B cell (primary cell): ENCODE data around the gene ADCY3. TPM values are rescaled to one million over a fixed set of nuclear protein-coding genes. Genes with fewer than 3 reads are reported as not detected.

Source experiments
- ATAC-seq: fragments of 200-7000 bp; cut with Tn5 transposase; one replicate; pipeline ENCODE4 v1.10.0; 2021; ENCODE audit warnings: low read depth, mild to moderate bottlenecking, moderate number of reproducible peaks, moderate library complexity
- CTCF ChIA-PET: fragments of 350-600 bp; sonication (Branson Sonifier 250); formaldehyde crosslinking; loops from one replicate; lab custom pipeline; 2021; ENCODE audit warnings: antibody characterized with exemption, inconsistent platforms; lab: Charles Lee
- POLR2A ChIA-PET: fragments of 350-600 bp; sonication (Branson Sonifier 250); formaldehyde crosslinking; loops from one replicate; lab custom pipeline; 2021; ENCODE audit warnings: antibody characterized with exemption; lab: Charles Lee
- DNase-seq: peaks from one replicate; pipeline ENCODE4 v3.0.0; 2013
- H2AFZ ChIP-seq: 2 replicates; pipeline ENCODE4 v1.6.1; 2012; ENCODE audit warnings: mild to moderate bottlenecking, low read depth, low read length; ENCODE audit not compliant: insufficient read depth, poor library complexity, severe bottlenecking
- H3K27ac ChIP-seq, 2 donors: 1 replicate in 1 of 2; 2 replicates in 1 of 2; pipeline ENCODE4 v1.5.1; 2012 to 2013; ENCODE audit warnings: low read length in 2 of 2, mild to moderate bottlenecking in 2 of 2, moderate library complexity in 1 of 2
- H3K27me3 ChIP-seq, 4 experiments: fragments of 200-600 bp in 1 of 4; sonication (generic) in 1 of 4; replicated peaks in 1 of 4; 1 replicate in 2 of 4; 2 replicates in 2 of 4; pipeline versions ENCODE4 v1.6.1 to v1.7.0; 2013 to 2016; ENCODE audit warnings: low read length in 3 of 4, mild to moderate bottlenecking in 2 of 4, mixed read lengths in 1 of 4, moderate library complexity in 1 of 4; ENCODE audit not compliant: insufficient read depth in 4 of 4, control insufficient read depth in 3 of 4; ENCODE audit errors: control extremely low read depth in 1 of 4
- H3K36me3 ChIP-seq, 2 experiments: replicated peaks in 1 of 2; 1 replicate in 1 of 2; 2 replicates in 1 of 2; pipeline versions ENCODE4 v1.6.1 to v1.7.1; 2013; ENCODE audit warnings: low read length in 1 of 2; ENCODE audit not compliant: insufficient read depth in 2 of 2, control insufficient read depth in 1 of 2; ENCODE audit errors: control extremely low read depth in 1 of 2, extremely low read depth in 1 of 2
- H3K4me1 ChIP-seq, 2 donors: fragments of 200-600 bp in 1 of 2; sonication (generic) in 1 of 2; 1 replicate in 1 of 2; 2 replicates in 1 of 2; pipeline versions ENCODE4 v1.5.1 to v1.6.1; 2013 to 2017; ENCODE audit warnings: low read length in 2 of 2; ENCODE audit not compliant: control insufficient read depth in 2 of 2, insufficient read depth in 2 of 2
- H3K4me2 ChIP-seq: replicated peaks from 2 replicates; pipeline ENCODE3; 2012; ENCODE audit warnings: mild to moderate bottlenecking, low read depth, low read length; ENCODE audit not compliant: poor library complexity, severe bottlenecking
- H3K4me3 ChIP-seq, 5 experiments: fragments of 200-600 bp in 1 of 5; sonication (generic) in 1 of 5; 1 replicate in 3 of 5; 2 replicates in 2 of 5; pipeline versions ENCODE4 v1.5.1 to v1.7.0; 2011 to 2016; ENCODE audit warnings: low read length in 4 of 5, mild to moderate bottlenecking in 4 of 5, low read depth in 2 of 5, control low read depth in 1 of 5, moderate library complexity in 1 of 5; ENCODE audit not compliant: insufficient read depth in 1 of 5; ENCODE audit errors: control extremely low read depth in 1 of 5, extremely low read depth in 1 of 5
- H3K79me2 ChIP-seq: fragments of 200-600 bp; sonication (generic); one replicate; pipeline ENCODE4 v1.6.0; 2016; ENCODE audit warnings: low read length; ENCODE audit not compliant: control insufficient read depth, insufficient read depth
- H3K9ac ChIP-seq: fragments of 200-600 bp; sonication (generic); 2 replicates; pipeline ENCODE4 v1.6.1; 2017; ENCODE audit warnings: mild to moderate bottlenecking, low read length, moderate library complexity
- H3K9me3 ChIP-seq, 3 donors: one replicate each; pipeline versions ENCODE4 v1.6.1 to v1.7.1; 2013; ENCODE audit warnings: low read length in 2 of 3; ENCODE audit not compliant: control insufficient read depth in 2 of 3, insufficient read depth in 1 of 3; ENCODE audit errors: control extremely low read depth in 1 of 3
- H4K20me1 ChIP-seq: 2 replicates; pipeline ENCODE4 v1.6.0; 2012; ENCODE audit warnings: mild to moderate bottlenecking, low read length; ENCODE audit not compliant: insufficient read depth, control insufficient read depth, poor library complexity, severe bottlenecking
- H3K27ac Mint-ChIP-seq: one replicate; pipeline ENCODE4 v1.8.0; 2021; ENCODE audit warnings: mixed read lengths
- H3K27me3 Mint-ChIP-seq: one replicate; pipeline ENCODE4 v1.8.0; 2021; ENCODE audit warnings: mixed read lengths
- H3K4me1 Mint-ChIP-seq: one replicate; pipeline ENCODE4 v1.8.0; 2021; ENCODE audit warnings: mixed read lengths
- H3K4me3 Mint-ChIP-seq: one replicate; pipeline ENCODE4 v1.8.0; 2021; ENCODE audit warnings: mixed read lengths
- H3K9me3 Mint-ChIP-seq: one replicate; pipeline ENCODE4 v1.8.0; 2022; ENCODE audit warnings: mixed read lengths; ENCODE audit not compliant: insufficient read depth
- EZH2 ChIP-seq: IDR thresholded peaks from 2 replicates; pipeline ENCODE4 v1.6.1; 2012; ENCODE audit warnings: borderline replicate concordance, low read depth, mild to moderate bottlenecking, moderate library complexity, low read length; ENCODE audit not compliant: insufficient read depth, poor library complexity, severe bottlenecking
- WGBS: methylation state at CpG from one replicate; pipeline ENCODE4 v1.1.5; 2013; ENCODE audit warnings: missing lambda C conversion rate; ENCODE audit not compliant: insufficient coverage; 5-methylcytosine and 5-hydroxymethylcytosine counted together
- intact Hi-C: fragments of 100-400 bp; cut with micrococcal nuclease; formaldehyde crosslinking; loops from one replicate; pipeline ENCODE4 v1.10.0; 2022
- polyA plus RNA-seq: library from polyadenylated mRNA; depleted of rRNA; stranded (reverse); fragments of >200 nt; gene quantifications from 2 replicates; pipeline ENCODE4 v1.2.3, GENCODE V29; 2012
- total RNA-seq, 2 donors: library from RNA; stranded (reverse); fragments of 120-200 nt in 1 of 2; gene quantifications; 1 replicate in 1 of 2; 2 replicates in 1 of 2; pipeline versions ENCODE4 v1.2.3 to v1.2.4, GENCODE V29; 2013 to 2022
- TF ChIP-seq, protein P1 (sequence below): fragments of 200-600 bp; IDR thresholded peaks from one replicate; pipeline ENCODE4 v1.8.0; 2022; ENCODE audit warnings: antibody characterized with exemption, mild to moderate bottlenecking

The ADCY3 gene
- total and polyA plus RNA-seq, 2 donors (not counting 1 experiment from before 2014, with no cell fraction given), result 48.4 to 73.0 TPM

DNA sequence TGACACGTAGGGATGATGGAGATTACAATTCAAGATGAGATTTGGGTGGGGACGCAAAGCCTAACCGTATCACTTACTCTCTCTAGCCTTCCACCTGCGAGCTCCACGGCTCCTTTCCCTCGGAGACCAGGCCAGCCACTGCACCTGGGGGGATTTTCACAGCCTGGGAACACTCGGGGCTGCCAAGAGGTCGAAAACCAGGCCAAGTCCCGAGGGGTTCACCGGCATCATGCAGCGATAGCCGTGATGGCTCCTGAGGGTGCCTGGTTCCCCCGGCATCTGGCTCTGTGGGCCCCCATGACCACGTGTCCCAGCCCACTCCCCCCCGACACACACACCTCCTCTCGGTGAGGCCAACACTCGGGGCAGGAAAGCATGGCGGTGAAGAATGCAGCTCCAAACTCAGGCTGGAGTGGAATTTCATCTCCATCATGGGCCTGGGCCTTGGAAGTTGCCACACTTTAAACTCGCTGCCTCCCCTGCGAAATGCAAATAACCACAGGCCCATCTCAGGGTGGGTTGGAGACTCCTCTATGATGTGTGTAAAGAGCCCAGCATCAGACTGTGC lies 32.6 kb downstream of the ADCY3 start:
- no peaks in the 10 kb centered on the region for H4K20me1 ChIP-seq
- Mint-ChIP-seq H3K27me3 (no peaks in the 10 kb centered on the region), H3K4me1 (peaks cover 56% of the 10 kb centered on the region), H3K27ac (peak overlapping the region; percentile 93), H3K9me3 (no peaks in the 10 kb centered on the region), H3K4me3 (peak overlapping the region; percentile 95)
- peak overlapping the region in 4 of 5 experiments; percentile 53 to 83 (median 65) for H3K4me3 ChIP-seq
- no peaks in the 10 kb centered on the region for H3K36me3 ChIP-seq
- 91% methylated on average over 15 of the region's 20 CpGs for WGBS
- peak overlapping the region; percentile 62 for H2AFZ ChIP-seq
- H3K4me2 ChIP-seq, result peak overlapping the region; percentile 91
- TF ChIP-seq EZH2, result no peak
- TF ChIP-seq, protein P1, sequence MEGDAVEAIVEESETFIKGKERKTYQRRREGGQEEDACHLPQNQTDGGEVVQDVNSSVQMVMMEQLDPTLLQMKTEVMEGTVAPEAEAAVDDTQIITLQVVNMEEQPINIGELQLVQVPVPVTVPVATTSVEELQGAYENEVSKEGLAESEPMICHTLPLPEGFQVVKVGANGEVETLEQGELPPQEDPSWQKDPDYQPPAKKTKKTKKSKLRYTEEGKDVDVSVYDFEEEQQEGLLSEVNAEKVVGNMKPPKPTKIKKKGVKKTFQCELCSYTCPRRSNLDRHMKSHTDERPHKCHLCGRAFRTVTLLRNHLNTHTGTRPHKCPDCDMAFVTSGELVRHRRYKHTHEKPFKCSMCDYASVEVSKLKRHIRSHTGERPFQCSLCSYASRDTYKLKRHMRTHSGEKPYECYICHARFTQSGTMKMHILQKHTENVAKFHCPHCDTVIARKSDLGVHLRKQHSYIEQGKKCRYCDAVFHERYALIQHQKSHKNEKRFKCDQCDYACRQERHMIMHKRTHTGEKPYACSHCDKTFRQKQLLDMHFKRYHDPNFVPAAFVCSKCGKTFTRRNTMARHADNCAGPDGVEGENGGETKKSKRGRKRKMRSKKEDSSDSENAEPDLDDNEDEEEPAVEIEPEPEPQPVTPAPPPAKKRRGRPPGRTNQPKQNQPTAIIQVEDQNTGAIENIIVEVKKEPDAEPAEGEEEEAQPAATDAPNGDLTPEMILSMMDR, result no peak
- H3K9me3 ChIP-seq, result peaks cover 0 to 3% (median 1%) of the 10 kb centered on the region in 3 donors
- ChIA-PET CTCF (no interaction called here), POLR2A (no interaction called here)
- peak overlapping the region; percentile 76 for H3K9ac ChIP-seq
- intact Hi-C loops, result no loop called here
- H3K4me1 ChIP-seq, result peaks cover 22 to 35% of the 10 kb centered on the region in 2 donors
- no peaks in the 10 kb centered on the region for H3K27me3 ChIP-seq
- H3K27ac ChIP-seq, result peak overlapping the region; percentile 42 to 74
- ATAC-seq (no peak), DNase-seq (no peak)
- H3K79me2 ChIP-seq, result peaks cover 29% of the 10 kb centered on the region

DNA sequence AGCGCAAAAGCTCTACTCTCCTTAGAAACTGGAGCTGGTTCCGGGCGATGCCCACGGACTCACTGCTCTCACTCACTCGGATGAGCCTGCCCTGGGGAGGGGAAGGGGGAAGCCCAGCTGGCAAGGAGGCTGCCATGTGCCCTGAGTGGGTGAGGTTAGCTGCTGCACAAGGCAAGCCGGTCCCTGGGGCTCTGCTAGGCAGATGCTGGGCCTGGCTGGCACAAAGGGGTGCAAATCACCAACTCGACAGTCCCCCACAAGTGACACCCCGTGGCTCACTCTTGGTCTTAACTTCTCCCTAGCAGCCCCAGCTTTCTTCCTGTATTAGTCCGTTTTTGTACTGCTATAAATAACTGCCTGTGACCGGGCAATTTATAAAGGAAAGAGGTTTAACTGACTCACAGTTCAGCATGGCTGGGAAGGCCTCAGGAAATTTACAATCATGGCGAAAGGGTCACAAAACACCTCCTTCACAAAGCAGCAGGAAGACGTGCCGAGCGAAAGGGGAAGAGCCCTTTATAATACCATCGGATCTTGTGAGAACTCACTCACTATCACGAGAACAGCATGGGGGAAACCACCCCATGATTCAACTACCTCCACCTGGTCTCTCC lies 33.2 kb downstream of the ADCY3 start:
- Mint-ChIP-seq H3K27me3 (no peaks in the 10 kb centered on the region), H3K9me3 (no peaks in the 10 kb centered on the region), H3K4me3 (peak overlapping the region; percentile 95), H3K4me1 (peaks cover 61% of the 10 kb centered on the region), H3K27ac (peak overlapping the region; percentile 93)
- Histone ChIP-seq H3K9me3 (peaks cover 0 to 1% (median under 1%) of the 10 kb centered on the region in 3 donors), H3K27me3 (no peaks in the 10 kb centered on the region), H3K79me2 (peaks cover 29% of the 10 kb centered on the region), H2AFZ (peak overlapping the region; percentile 62), H3K27ac (peak overlapping the region; percentile 42 to 74), H3K4me1 (peaks cover 22 to 35% of the 10 kb centered on the region in 2 donors), H4K20me1 (no peaks in the 10 kb centered on the region), H3K36me3 (no peaks in the 10 kb centered on the region), H3K9ac (peak overlapping the region; percentile 76), H3K4me3 (peak overlapping the region; percentile 3 to 83 (median 62)), H3K4me2 (peak overlapping the region; percentile 91)
- DNase-seq, result peak; percentile 79
- TF ChIP-seq EZH2, result no peak
- TF ChIP-seq, protein P1, result no peak
- intact Hi-C loops, result no loop called here
- WGBS, result 5% methylated on average over 10 of the region's 16 CpGs
- peak; percentile 76 for ATAC-seq
- CTCF ChIA-PET, result no interaction called here
- POLR2A ChIA-PET, result interaction anchor here (0.7 kb wide), 1 partner anchor 25 kb away, joined by 3 read pairs; no protein-coding TSS in a partner anchor
